Smooth muscle cell (in vitro differentiated cells): ENCODE results near the gene C3. TPM values are rescaled to one million over a fixed set of nuclear protein-coding genes. Genes with fewer than 3 reads are reported as not detected.
A peak's percentile ranks its signal among the peaks of the same experiment; 100 is the strongest.

ENCODE experiments used
- DNase-seq: peaks from one replicate; lab custom pipeline; 2025; ENCODE audit not compliant: unreplicated experiment; lab: John Stamatoyannopoulos, UW
- H2AFZ ChIP-seq: fragments of 200-600 bp; sonication (generic); 2 replicates; pipeline ENCODE4 v1.6.0; 2016; ENCODE audit warnings: antibody characterized with exemption, low read depth, mild to moderate bottlenecking
- H3F3A ChIP-seq: fragments of 200-600 bp; sonication (generic); 2 replicates; pipeline ENCODE4 v1.6.0; 2017; ENCODE audit warnings: antibody characterized with exemption, low read depth
- H3K27ac ChIP-seq: fragments of 200-600 bp; sonication (generic); 2 replicates; pipeline ENCODE4 v1.5.1; 2016; ENCODE audit warnings: low read depth, mild to moderate bottlenecking
- H3K27me3 ChIP-seq: fragments of 200-600 bp; sonication (generic); 2 replicates; pipeline ENCODE4 v1.6.1; 2016; ENCODE audit warnings: low read depth, mild to moderate bottlenecking
- H3K36me3 ChIP-seq: fragments of 200-600 bp; sonication (generic); 2 replicates; pipeline ENCODE4 v1.5.1; 2016; ENCODE audit warnings: low read depth
- H3K4me1 ChIP-seq: fragments of 200-600 bp; sonication (generic); 2 replicates; pipeline ENCODE4 v1.5.1; 2016; ENCODE audit warnings: low read depth
- H3K4me2 ChIP-seq: fragments of 200-600 bp; sonication (generic); 2 replicates; pipeline ENCODE4 v1.6.0; 2016; ENCODE audit warnings: mild to moderate bottlenecking
- H3K4me3 ChIP-seq: fragments of 200-600 bp; sonication (generic); 2 replicates; pipeline ENCODE4 v1.5.1; 2016; ENCODE audit warnings: mild to moderate bottlenecking
- H3K79me2 ChIP-seq: fragments of 200-600 bp; sonication (generic); 2 replicates; pipeline ENCODE4 v1.6.0; 2016; ENCODE audit warnings: low read depth, mild to moderate bottlenecking
- H3K9ac ChIP-seq: fragments of 200-600 bp; sonication (generic); 2 replicates; pipeline ENCODE4 v1.6.0; 2016; ENCODE audit warnings: low read depth
- H3K9me3 ChIP-seq: fragments of 200-600 bp; sonication (generic); replicated peaks from 2 replicates; pipeline ENCODE4 v1.5.1; 2016; ENCODE audit warnings: low read depth
- H4K20me1 ChIP-seq: fragments of 200-600 bp; sonication (generic); 2 replicates; pipeline ENCODE4 v1.6.0; 2016; ENCODE audit warnings: low read depth
- CTCF ChIP-seq: fragments of 200-600 bp; sonication (generic); IDR thresholded peaks from 2 replicates; pipeline ENCODE4 v1.5.1; 2017; ENCODE audit warnings: borderline replicate concordance, mild to moderate bottlenecking, antibody characterized with exemption; ENCODE audit not compliant: insufficient read depth, poor library complexity, severe bottlenecking
- WGBS: methylation state at CpG from one replicate; pipeline ENCODE4 v1.1.7; 2016; ENCODE audit warnings: low lambda C conversion rate; 5-methylcytosine and 5-hydroxymethylcytosine counted together
- polyA plus RNA-seq: library from polyadenylated mRNA; unstranded; fragments of >200 nt; fragmentation: Nextera tagmentation; extraction: Ambion mirVana; gene quantifications from 2 replicates; pipeline ENCODE4 v1.2.1, GENCODE V29; 2016
- total RNA-seq: library from RNA; depleted of rRNA; stranded (reverse); fragments of >200 nt; gene quantifications from 2 replicates; pipeline ENCODE4 v1.2.3, GENCODE V29; 2014

Gene C3
- total and polyA plus RNA-seq, 2 experiments from 2014 or later = 6.4 to 25.1 TPM

- peak within 1 kb of the TSS; percentile 53 for H3K4me3 ChIP-seq
- DNase-seq = no peak
These were observed 47.1 kb upstream of the C3 start, which contains the start of gene SH2D3A for GRCh38 chr19:6767357-6768235. Gene SH2D3A (minus strand): TSS chr19:6767435. CDS start chr19:6763748, 3,687 bp downstream.

GRCh38 chr19:6767081-6767356 lies 46.6 kb upstream of the C3 start:
- Histone ChIP-seq H3K27me3 (no peaks in the 10 kb centered on the region), H2AFZ (peak overlapping the region; percentile 70), H3K4me2 (peak overlapping the region; percentile 87), H3F3A (no peaks in the 10 kb centered on the region), H3K4me1 (peaks cover 2% of the 10 kb centered on the region), H4K20me1 (no peaks in the 10 kb centered on the region), H3K36me3 (no peaks in the 10 kb centered on the region), H3K4me3 (peak overlapping the region; percentile 53), H3K79me2 (no peaks in the 10 kb centered on the region), H3K9ac (no peak overlapping the region), H3K27ac (no peak overlapping the region), H3K9me3 (no peaks in the 10 kb centered on the region)
- DNase-seq = no peak
- TF ChIP-seq CTCF = no peak
- WGBS = 4% methylated on average over 15 of the region's 15 CpGs

More at GRCh38 chr19:6767357-6768235, 47.1 kb upstream of the C3 start, which contains the start of gene SH2D3A:
- Histone ChIP-seq H3K9ac (no peak within 1 kb of the TSS), H3K27me3 (no peaks in the 10 kb centered on the region), H3K79me2 (no peaks in the 10 kb centered on the region), H3K27ac (peak within 1 kb of the TSS; percentile 77), H4K20me1 (no peaks in the 10 kb centered on the region), H3F3A (no peaks in the 10 kb centered on the region), H3K36me3 (no peaks in the 10 kb centered on the region), H2AFZ (peak within 1 kb of the TSS; percentile 70), H3K4me2 (peak within 1 kb of the TSS; percentile 87), H3K9me3 (no peaks in the 10 kb centered on the region), H3K4me1 (peaks cover 2% of the 10 kb centered on the region)
- no peak for TF ChIP-seq CTCF
- WGBS = 4% methylated on average over 40 of the region's 47 CpGs

- Histone ChIP-seq H3K9ac (no peak overlapping the region), H4K20me1 (no peaks in the 10 kb centered on the region), H3K4me3 (peak overlapping the region; percentile 53), H3K79me2 (no peaks in the 10 kb centered on the region), H3K27me3 (no peaks in the 10 kb centered on the region), H3K4me2 (peak overlapping the region; percentile 87), H3K4me1 (peaks cover 2% of the 10 kb centered on the region), H2AFZ (peak overlapping the region; percentile 70), H3K27ac (peak overlapping the region; percentile 77), H3K9me3 (no peaks in the 10 kb centered on the region), H3F3A (no peaks in the 10 kb centered on the region), H3K36me3 (no peaks in the 10 kb centered on the region)
- DNase-seq = no peak
- WGBS = 9% methylated on average over 16 of the region's 16 CpGs
- TF ChIP-seq CTCF = no peak
These were observed 46.1 kb upstream of the C3 start for GRCh38 chr19:6766357-6767080.
